SU-DHL-6 (cell line): Measurements from ENCODE around the gene CNKSR1.

ENCODE experiments used
- H2AFZ ChIP-seq: fragments of 200-600 bp; sonication (generic); 2 replicates; pipeline ENCODE4 v1.6.1; 2014; ENCODE audit warnings: low read depth, mild to moderate bottlenecking, moderate library complexity, mixed read lengths, antibody characterized with exemption, low read length; ENCODE audit not compliant: severe bottlenecking
- H3F3A ChIP-seq: fragments of 200-600 bp; shearing (Covaris generic); 2 replicates; pipeline ENCODE4 v1.6.0; 2016; ENCODE audit warnings: antibody characterized with exemption, mild to moderate bottlenecking; ENCODE audit not compliant: insufficient read depth
- H3K27ac ChIP-seq: fragments of 200-600 bp; sonication (generic); 2 replicates; pipeline ENCODE4 v1.5.1; 2016; ENCODE audit warnings: low read depth, mild to moderate bottlenecking, low read length, moderate library complexity, mixed read lengths
- H3K27me3 ChIP-seq: fragments of 200-600 bp; sonication (generic), shearing (Covaris generic); 2 replicates; pipeline ENCODE4 v1.6.0; 2014; ENCODE audit warnings: mild to moderate bottlenecking, low read length
- H3K36me3 ChIP-seq: fragments of 200-600 bp; sonication (generic); 2 replicates; pipeline ENCODE4 v1.6.1; 2014; ENCODE audit warnings: mild to moderate bottlenecking, low read length, mixed read lengths
- H3K4me2 ChIP-seq: fragments of 300-600, 200-600 bp; shearing (Covaris generic), sonication (generic); 2 replicates; pipeline ENCODE4 v1.6.0; 2014; ENCODE audit warnings: low read length, low read depth, mild to moderate bottlenecking; ENCODE audit not compliant: poor library complexity, severe bottlenecking
- H3K4me3 ChIP-seq: fragments of 200-600 bp; sonication (generic); 2 replicates; pipeline ENCODE4 v1.5.1; 2014; ENCODE audit warnings: antibody characterized with exemption, low read length, mild to moderate bottlenecking, mixed read lengths; ENCODE audit not compliant: insufficient read depth, poor library complexity, severe bottlenecking
- H3K79me2 ChIP-seq: fragments of 200-600 bp; sonication (generic); 2 replicates; pipeline ENCODE4 v1.6.1; 2014; ENCODE audit warnings: mild to moderate bottlenecking, low read length, moderate library complexity; ENCODE audit not compliant: insufficient read depth
- H3K9ac ChIP-seq: fragments of 200-600 bp; sonication (generic); 2 replicates; pipeline ENCODE4 v1.7.0; 2014; ENCODE audit warnings: mild to moderate bottlenecking, low read length
- H3K9me2 ChIP-seq: fragments of 200-600 bp; sonication (generic); replicated peaks from 2 replicates; pipeline ENCODE4 v1.6.1; 2014; ENCODE audit warnings: low read length; ENCODE audit not compliant: insufficient read depth
- H3K9me3 ChIP-seq: fragments of 200-600 bp; sonication (generic); 2 replicates; pipeline ENCODE4 v1.6.1; 2014; ENCODE audit warnings: low read length, mixed read lengths; ENCODE audit not compliant: insufficient read depth
- H4K20me1 ChIP-seq: fragments of 200-600 bp; sonication (generic); 2 replicates; pipeline ENCODE4 v1.6.1; 2014; ENCODE audit warnings: low read depth, mild to moderate bottlenecking, antibody characterized with exemption, low read length, moderate library complexity, mixed read lengths
- EZH2phosphoT487 ChIP-seq: fragments of 200-600 bp; sonication (generic), shearing (Covaris generic); conservative IDR thresholded peaks from 2 replicates; pipeline ENCODE4 v1.6.1; 2018; ENCODE audit warnings: mild to moderate bottlenecking, antibody characterized with exemption, low read length, moderate library complexity, mixed read lengths
- TF ChIP-seq, protein P1 (sequence below): fragments of 200-600 bp; sonication (generic); IDR thresholded peaks from one replicate; pipeline ENCODE4 v1.5.1; 2017; ENCODE audit warnings: antibody characterized with exemption, mild to moderate bottlenecking, low read length, moderate library complexity; ENCODE audit not compliant: insufficient read depth, poor library complexity, severe bottlenecking

CNKSR1 gene

DNA sequence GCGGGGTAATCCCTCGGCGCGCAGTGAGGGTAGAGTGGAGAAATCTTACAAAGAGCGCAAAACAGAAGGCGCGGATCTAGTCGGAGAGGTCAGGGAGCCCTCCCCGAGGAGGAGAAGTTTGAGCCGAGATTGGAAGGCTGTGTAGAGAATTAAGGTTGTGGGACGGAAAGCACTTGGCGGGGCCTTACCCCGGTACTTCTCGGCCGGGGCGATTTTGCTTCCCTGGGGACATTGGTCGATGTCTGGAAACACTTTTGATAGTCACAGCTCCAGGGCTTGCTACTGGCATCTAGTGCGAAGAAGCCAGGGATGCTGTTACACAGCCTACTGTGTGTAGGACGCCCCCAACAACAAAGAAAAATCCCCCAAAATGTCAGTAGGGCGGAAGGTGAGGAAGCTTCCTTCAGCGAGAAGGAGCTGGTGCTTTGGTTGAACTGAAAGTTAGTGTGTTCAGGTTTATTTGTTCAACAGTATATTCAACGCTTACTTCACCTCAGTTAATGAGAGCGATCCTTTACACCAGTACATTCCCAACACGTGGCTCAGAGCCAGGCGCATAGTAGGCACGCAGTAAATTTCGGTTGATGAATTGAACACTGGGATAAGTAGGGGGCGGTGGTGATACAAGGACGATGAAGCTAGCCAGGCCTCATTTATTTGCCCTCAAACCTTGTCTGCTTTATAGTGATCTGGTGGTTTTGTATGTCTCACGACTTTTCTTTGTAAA, 57.5 kb downstream of the CNKSR1 start:
- Histone ChIP-seq H3K4me3 (peak overlapping the region; percentile 99), H3K27me3 (no peaks in the 10 kb centered on the region), H3K36me3 (0 out of 2 replicates have a peak, but pooled peaks cover 2% of the 10 kb centered on the region), H2AFZ (peak overlapping the region; percentile 87), H3K9ac (peak overlapping the region; percentile 98), H3K9me2 (no peaks in the 10 kb centered on the region), H3K79me2 (peaks cover 57% of the 10 kb centered on the region), H3F3A (no peaks in the 10 kb centered on the region; the same call in 1 of the 2 replicates), H3K9me3 (no peaks in the 10 kb centered on the region), H3K27ac (peak overlapping the region; percentile 73), H3K4me2 (peak overlapping the region; percentile 61), H4K20me1 (peaks cover 8% of the 10 kb centered on the region; the same call in 1 of the 2 replicates)
- TF ChIP-seq EZH2phosphoT487, result no peak
- TF ChIP-seq, protein P1, sequence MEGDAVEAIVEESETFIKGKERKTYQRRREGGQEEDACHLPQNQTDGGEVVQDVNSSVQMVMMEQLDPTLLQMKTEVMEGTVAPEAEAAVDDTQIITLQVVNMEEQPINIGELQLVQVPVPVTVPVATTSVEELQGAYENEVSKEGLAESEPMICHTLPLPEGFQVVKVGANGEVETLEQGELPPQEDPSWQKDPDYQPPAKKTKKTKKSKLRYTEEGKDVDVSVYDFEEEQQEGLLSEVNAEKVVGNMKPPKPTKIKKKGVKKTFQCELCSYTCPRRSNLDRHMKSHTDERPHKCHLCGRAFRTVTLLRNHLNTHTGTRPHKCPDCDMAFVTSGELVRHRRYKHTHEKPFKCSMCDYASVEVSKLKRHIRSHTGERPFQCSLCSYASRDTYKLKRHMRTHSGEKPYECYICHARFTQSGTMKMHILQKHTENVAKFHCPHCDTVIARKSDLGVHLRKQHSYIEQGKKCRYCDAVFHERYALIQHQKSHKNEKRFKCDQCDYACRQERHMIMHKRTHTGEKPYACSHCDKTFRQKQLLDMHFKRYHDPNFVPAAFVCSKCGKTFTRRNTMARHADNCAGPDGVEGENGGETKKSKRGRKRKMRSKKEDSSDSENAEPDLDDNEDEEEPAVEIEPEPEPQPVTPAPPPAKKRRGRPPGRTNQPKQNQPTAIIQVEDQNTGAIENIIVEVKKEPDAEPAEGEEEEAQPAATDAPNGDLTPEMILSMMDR, result no peak

DNA sequence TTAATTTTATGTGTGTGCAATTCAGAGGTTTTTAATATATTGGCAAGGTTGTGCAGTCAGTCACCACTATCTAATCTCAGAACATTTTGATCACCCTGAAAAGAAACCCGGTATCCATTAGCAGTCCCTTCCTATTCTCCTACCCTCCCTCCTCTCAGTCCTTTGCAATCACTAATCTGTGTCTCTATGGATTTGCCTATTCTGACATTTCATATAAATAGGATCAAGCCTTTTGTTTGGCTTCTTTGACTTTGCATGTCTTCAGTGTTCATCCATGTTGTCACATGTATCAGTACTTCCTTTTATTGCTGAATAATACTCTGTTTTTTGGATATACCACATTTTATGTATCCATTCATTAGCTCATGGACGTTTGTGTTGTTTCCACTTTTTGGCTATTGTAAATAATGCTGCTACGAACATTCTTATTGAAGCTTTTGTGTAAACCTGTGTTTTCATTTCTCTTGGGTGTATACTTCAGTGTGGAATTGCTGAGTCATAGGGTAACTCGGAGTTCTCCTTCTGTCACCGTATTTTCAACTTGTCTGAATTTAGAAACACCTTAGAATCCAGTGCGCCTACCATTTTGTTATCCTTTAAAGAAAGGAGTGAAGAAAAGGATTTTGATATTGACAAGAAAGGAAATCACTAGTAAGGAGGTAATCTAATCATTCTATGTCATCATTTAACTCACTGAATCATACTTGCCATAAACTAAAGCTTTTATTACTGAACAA, 60.1 kb downstream of the CNKSR1 start:
- Histone ChIP-seq H4K20me1 (peaks cover 8% of the 10 kb centered on the region; the same call in 1 of the 2 replicates), H3K4me3 (no peak overlapping the region), H3K79me2 (peaks cover 78% of the 10 kb centered on the region), H3K36me3 (0 out of 2 replicates have a peak, but pooled peaks cover 2% of the 10 kb centered on the region), H3K27me3 (no peaks in the 10 kb centered on the region), H3F3A (no peaks in the 10 kb centered on the region; the same call in 1 of the 2 replicates), H3K4me2 (peak overlapping the region; percentile 61), H3K9me2 (no peaks in the 10 kb centered on the region), H3K9me3 (no peaks in the 10 kb centered on the region), H2AFZ (no peak overlapping the region), H3K27ac (no peak overlapping the region), H3K9ac (no peak overlapping the region)
- TF ChIP-seq, protein P1, result no peak
- TF ChIP-seq EZH2phosphoT487, result no peak
